Effector memory CD4-positive, alpha-beta T cell (primary cell): ENCODE measurements around the gene TMEM132C.

Source experiments
- DNase-seq, 3 donors: peaks; one replicate each; pipeline ENCODE4 v3.0.0-alpha.2; 2020
- H3K27ac ChIP-seq: 2 replicates; pipeline ENCODE4 v1.7.0; 2013; ENCODE audit warnings: mild to moderate bottlenecking, low read length, moderate library complexity; ENCODE audit not compliant: insufficient read depth, poor library complexity, severe bottlenecking
- H3K27me3 ChIP-seq: replicated peaks from 2 replicates; pipeline ENCODE4 v1.7.0; 2013; ENCODE audit warnings: mild to moderate bottlenecking, low read length; ENCODE audit not compliant: insufficient read depth, control insufficient read depth, poor library complexity, severe bottlenecking
- H3K36me3 ChIP-seq: 2 replicates; pipeline ENCODE4 v1.7.0; 2013; ENCODE audit warnings: mild to moderate bottlenecking, low read length, moderate library complexity; ENCODE audit not compliant: control insufficient read depth, insufficient read depth
- H3K4me1 ChIP-seq: 2 replicates; pipeline ENCODE4 v1.7.0; 2013; ENCODE audit warnings: low read length, mild to moderate bottlenecking; ENCODE audit not compliant: control insufficient read depth, insufficient read depth, poor library complexity, severe bottlenecking
- H3K4me3 ChIP-seq: 2 replicates; pipeline ENCODE4 v1.7.0; 2013; ENCODE audit warnings: low read length, low read depth, mild to moderate bottlenecking; ENCODE audit not compliant: insufficient read depth, poor library complexity, severe bottlenecking
- H3K9me3 ChIP-seq: 2 replicates; pipeline ENCODE4 v1.7.0; 2013; ENCODE audit warnings: mild to moderate bottlenecking, low read length, moderate library complexity; ENCODE audit not compliant: control insufficient read depth

TMEM132C gene

DNA sequence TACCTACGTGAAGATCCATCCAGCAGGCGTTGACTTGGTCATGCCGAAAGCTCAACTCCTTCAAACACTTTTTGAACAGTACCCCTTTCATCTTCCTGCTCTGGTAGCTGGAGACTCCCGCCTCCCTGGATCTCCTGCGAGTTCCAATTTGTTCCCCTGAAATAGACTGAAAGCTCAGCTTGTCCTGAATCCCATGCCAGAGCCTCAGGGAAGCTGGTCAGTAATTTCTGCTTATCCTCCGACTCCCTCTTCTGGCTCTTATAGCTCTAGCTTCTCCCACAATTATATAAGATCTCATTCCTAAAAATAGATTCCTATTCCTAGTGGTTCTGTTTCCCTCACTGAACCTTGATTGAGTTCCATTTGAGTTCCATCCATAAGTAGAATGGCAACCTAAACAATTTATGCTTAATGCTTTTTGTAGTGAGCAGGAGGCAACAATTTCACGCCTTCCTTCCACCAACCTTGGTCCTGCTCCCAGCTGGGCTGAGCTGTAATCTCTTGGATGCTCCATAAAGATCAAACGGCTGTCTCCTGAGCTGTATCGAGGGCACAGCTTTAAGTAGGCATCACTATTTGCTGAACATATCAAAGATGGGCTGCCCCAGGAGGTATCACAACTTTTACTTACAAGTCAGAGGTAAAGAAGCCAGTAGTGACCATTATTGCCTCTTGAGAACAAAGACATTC, 8.0 kb upstream of the TMEM132C start:
- no peak for DNase-seq
- Histone ChIP-seq H3K36me3 (no peaks in the 10 kb centered on the region), H3K4me3 (no peak overlapping the region), H3K4me1 (no peaks in the 10 kb centered on the region), H3K27ac (no peak overlapping the region), H3K27me3 (no peaks in the 10 kb centered on the region), H3K9me3 (no peaks in the 10 kb centered on the region)

DNA sequence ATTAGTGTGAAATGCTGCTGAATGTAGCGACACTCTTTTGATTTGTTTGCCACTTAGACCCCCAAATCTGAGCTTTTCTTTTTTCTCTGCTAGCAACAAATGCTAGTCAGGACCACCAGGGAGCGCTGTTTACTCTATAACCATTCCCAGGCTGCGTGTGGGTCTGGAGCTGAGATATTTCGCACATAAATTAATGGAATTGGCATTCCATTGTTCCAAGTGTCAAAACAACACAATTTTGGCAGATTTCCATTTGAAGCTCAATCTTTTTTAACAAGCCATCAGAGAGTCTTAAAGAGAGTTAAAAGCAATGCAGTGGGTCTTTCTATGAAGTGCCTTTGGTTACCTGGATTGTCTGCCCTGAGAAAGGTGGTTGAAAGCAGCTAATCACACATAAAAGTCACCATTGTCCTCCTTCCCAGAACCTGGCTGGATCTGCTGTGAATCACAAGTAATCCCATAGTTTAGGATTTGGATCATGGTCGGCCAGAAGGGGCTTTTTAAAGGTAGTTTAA, 7.4 kb upstream of the TMEM132C start:
- Histone ChIP-seq H3K36me3 (no peaks in the 10 kb centered on the region), H3K27me3 (no peaks in the 10 kb centered on the region), H3K9me3 (no peaks in the 10 kb centered on the region), H3K27ac (no peak overlapping the region), H3K4me3 (no peak overlapping the region), H3K4me1 (no peaks in the 10 kb centered on the region)
- no peak for DNase-seq

DNA sequence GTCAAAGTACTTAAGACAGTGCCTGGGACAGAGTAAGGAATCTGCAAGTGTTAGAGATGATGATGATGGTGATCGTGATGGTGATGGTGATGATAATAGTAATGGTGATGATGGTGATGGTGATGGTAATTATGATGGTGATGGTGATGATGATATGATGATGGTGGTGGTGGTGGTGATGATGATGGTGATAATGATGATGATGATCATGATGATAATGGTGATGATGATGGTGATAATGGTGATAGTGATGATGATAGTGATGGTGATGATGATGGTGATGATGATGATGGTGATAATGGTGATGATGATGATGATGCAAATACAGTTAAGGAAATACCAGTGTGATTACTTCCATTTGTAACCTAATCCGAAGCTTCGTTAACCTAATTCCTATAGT, 5.2 kb upstream of the TMEM132C start:
- Histone ChIP-seq H3K4me3 (no peak overlapping the region), H3K9me3 (no peaks in the 10 kb centered on the region)
- DNase-seq, result no peak

DNA sequence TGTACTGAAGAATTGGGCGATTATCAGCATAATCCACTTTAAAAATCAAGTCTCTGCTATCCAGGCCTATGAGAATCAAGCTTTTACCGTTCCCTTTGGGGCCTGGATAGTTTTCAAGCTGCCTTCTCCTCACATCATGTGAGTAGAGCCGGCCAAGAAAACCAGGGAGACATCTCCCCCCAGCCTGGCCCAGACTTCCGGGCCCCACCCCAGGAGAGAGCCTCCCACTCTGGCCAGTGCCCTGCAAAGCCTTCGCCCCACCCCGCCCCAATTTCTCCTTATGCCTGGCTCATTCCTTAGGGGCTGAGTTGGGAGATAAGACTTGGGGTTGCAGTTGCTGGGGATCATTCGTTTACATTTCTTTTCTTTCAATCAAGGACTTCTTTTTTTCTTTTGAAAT, 1.4 kb upstream of the TMEM132C start:
- peaks cover 13% of the 10 kb centered on the region for H3K27me3 ChIP-seq
- H3K9me3 ChIP-seq, result no peaks in the 10 kb centered on the region
- H3K4me3 ChIP-seq, result no peak overlapping the region
- H3K27ac ChIP-seq, result no peak overlapping the region
- no peaks in the 10 kb centered on the region for H3K36me3 ChIP-seq
- no peaks in the 10 kb centered on the region for H3K4me1 ChIP-seq
- no peak for DNase-seq

More for the DNA sequence above, 5.2 kb upstream of the TMEM132C start:
- Histone ChIP-seq H3K4me1 (no peaks in the 10 kb centered on the region), H3K27me3 (no peaks in the 10 kb centered on the region), H3K36me3 (no peaks in the 10 kb centered on the region), H3K27ac (no peak overlapping the region)

DNA sequence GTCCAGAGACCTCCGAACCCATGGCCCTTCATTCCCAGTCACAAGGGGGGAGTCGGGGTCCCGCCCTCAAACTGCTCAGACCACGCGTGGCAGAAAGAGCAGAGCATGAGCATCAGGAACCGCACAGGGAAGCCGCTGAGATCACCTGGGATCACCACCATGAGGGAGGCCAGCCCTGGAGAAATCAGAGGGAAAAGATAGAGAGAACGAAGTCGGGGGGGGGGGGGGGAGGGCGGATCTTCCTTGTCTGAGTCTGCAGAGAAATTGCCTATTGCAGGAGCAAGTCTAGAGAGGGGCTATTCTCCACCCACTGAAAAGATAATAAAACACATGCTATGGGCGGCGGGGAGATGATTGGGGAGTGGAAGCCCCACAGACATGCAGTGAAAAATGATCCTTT, 884 bp upstream of the TMEM132C start:
- H3K9me3 ChIP-seq, result no peaks in the 10 kb centered on the region
- H3K4me3 ChIP-seq, result no peak overlapping the region
- peaks cover 13% of the 10 kb centered on the region for H3K27me3 ChIP-seq
- no peaks in the 10 kb centered on the region for H3K4me1 ChIP-seq
- no peaks in the 10 kb centered on the region for H3K36me3 ChIP-seq
- H3K27ac ChIP-seq, result no peak overlapping the region
- no peak for DNase-seq

DNA sequence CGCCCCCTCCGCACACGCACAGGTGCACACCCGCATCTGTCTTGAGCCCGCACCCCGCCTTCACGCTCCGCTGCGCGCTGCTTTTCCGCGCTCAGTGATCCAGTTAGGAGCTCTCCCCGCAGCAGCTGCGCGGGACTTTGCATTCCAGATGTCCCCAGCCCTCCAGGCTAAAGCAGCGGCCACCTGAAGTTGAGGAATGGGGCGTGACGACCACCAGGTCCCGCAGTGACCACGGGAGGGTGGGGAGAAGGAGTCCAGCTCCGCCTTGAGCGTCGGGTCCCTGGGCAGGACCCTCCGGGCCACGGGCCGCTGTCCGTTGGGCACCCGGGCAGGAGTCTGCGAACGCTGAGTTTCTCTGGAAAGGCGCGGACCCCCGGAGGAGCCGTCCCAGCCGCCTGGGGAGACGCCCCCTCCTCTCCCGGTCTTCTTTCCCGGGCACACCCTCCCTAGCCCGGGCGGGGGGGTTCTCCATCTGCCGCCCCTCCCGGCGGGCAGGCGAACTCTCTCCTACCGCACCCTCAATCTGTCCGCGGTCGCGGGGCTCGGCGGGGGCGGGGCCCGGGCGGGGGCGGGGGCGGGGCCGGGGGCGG, 334 bp upstream of the TMEM132C start:
- Histone ChIP-seq H3K4me3 (no peak overlapping the region), H3K27ac (no peak overlapping the region), H3K4me1 (no peaks in the 10 kb centered on the region), H3K36me3 (no peaks in the 10 kb centered on the region), H3K9me3 (no peaks in the 10 kb centered on the region), H3K27me3 (peaks cover 13% of the 10 kb centered on the region)
- DNase-seq, result no peak

DNA sequence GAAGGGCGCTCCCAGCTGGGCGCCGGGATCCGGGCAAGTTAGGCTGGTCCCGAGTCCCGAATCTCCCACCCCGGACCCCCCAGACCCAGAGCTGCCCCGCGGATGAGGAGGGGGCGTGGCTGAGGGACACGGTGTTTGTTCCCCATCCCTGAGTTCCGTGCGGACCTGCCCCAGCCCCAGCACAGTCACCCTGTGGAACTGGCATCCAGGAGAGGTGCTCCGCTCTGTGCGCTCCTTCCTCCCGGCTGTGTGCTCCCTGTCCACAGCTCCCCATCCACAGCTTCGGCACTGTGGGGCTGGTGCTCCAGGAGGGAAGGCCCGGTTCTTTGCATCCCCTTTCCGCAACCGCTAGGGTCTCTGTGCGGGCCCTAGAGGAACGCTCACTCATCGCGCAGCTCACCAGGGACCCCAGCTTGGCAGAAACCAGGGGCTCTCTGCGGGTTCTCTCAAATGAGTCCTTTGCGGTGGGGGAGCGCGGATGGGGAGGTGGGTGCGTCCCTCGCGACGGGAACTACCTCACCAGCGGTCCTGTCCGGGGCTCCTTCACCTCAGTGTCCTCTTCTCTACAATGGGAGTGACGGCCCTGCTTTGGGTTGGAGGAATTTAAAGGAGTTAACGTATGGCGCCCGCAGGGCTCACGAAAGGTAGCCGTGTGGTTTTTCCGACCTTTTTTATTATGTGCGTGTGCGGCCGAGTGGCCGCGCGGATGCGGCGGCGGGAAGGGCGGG, 845 bp downstream of the TMEM132C start:
- Histone ChIP-seq H3K36me3 (no peaks in the 10 kb centered on the region), H3K4me3 (no peak overlapping the region), H3K27ac (no peak overlapping the region), H3K9me3 (no peaks in the 10 kb centered on the region), H3K27me3 (peaks cover 13% of the 10 kb centered on the region), H3K4me1 (no peaks in the 10 kb centered on the region)
- DNase-seq, result no peak

DNA sequence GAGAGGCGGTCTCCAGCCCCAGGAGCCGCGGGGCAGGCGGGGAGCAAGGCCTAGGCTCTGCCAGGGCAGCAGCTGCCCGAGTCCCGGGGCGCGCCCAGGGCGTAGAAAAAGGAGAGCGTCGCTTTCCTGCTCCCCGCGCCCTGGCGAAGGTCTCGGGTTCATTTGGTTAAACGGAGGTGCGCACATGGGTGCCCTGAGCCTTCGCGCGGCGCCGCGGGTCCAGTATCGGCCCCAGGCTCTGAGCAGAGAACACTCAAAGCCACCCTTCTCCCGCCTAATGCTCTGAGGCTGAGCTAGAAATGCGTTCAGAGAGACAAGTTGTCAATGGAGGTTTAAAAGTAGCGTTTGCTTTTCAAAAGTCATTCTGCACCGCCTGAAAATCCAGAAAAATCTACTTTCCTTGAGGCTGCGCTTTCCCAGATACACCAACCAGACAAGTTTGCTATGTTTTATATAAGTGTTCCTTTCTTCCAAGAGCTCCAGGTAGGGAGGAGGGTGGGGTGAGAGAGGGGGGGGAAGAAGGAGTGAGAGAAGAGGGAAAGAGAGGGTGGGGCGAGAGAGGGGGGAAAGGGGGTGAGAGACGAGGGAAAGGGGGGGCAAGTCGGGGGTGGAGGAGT, 1.5 kb downstream of the TMEM132C start:
- no peaks in the 10 kb centered on the region for H3K9me3 ChIP-seq
- H3K27me3 ChIP-seq, result peaks cover 13% of the 10 kb centered on the region
- H3K4me3 ChIP-seq, result no peak overlapping the region

DNA sequence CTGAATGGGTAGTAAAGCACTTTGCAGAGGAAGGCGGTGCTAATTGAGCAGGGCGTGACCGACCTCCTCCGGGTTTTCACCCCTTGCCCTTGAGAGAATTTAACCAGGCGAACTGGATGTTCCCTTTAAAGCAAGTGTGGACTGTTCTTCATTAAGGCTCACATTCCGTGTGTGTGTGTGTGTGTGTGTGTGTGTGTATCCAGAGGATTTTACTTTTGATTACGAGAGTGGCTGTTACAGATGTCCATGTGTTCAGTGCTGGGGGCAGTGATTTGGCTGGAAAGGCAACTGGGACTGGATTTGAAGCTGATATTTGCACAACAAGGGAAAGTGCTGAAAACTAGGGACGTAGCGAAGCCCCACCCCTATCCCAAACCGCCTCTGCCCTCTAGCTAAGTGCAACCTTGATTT, 2.2 kb downstream of the TMEM132C start:
- Histone ChIP-seq H3K27me3 (peaks cover 13% of the 10 kb centered on the region), H3K4me1 (no peaks in the 10 kb centered on the region), H3K4me3 (no peak overlapping the region), H3K27ac (no peak overlapping the region), H3K9me3 (no peaks in the 10 kb centered on the region), H3K36me3 (no peaks in the 10 kb centered on the region)
- DNase-seq, result no peak

More for the DNA sequence above, 1.5 kb downstream of the TMEM132C start:
- Histone ChIP-seq H3K27ac (no peak overlapping the region), H3K36me3 (no peaks in the 10 kb centered on the region), H3K4me1 (no peaks in the 10 kb centered on the region)
- DNase-seq, result no peak

DNA sequence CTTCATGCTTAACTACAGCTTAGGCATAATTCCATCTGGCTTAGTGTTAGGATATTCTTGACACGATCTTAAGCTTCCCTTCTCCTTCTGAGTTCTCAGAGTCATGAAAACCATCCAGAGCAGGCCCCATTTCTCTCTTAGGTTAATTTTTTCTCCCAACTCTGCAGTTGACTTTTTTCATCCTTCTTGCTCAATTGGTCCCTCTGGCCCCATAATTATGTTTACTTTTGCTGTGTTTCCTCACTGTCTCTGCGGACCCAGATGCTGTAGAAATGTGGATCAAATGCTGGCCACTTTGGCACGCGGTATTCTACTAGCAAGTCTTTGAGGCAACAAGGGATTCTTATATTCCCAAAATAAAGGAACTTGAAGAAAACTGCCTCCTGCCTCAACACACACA, 9.5 kb downstream of the TMEM132C start:
- no peaks in the 10 kb centered on the region for H3K4me1 ChIP-seq
- no peaks in the 10 kb centered on the region for H3K36me3 ChIP-seq
- H3K4me3 ChIP-seq, result no peak overlapping the region
- DNase-seq, result no peak
- H3K9me3 ChIP-seq, result no peaks in the 10 kb centered on the region
- H3K27ac ChIP-seq, result no peak overlapping the region
- no peaks in the 10 kb centered on the region for H3K27me3 ChIP-seq
